Lower leg skin (tissue), 3 donors: Measurements from ENCODE around the gene HNF4A.

Source experiments
- CTCF ChIP-seq, 3 donors: fragments of 450-650 bp; IDR thresholded peaks; one replicate each; pipeline ENCODE4 v1.5.1; 2016; ENCODE audit warnings: antibody characterized with exemption in 3 of 3, mild to moderate bottlenecking in 3 of 3, moderate library complexity in 2 of 3
- POLR2A ChIP-seq, 2 donors: fragments of 450-650 bp; IDR thresholded peaks; one replicate each; pipeline ENCODE4 v1.6.1; 2016 to 2017; ENCODE audit warnings: antibody characterized with exemption in 2 of 2, mild to moderate bottlenecking in 1 of 2, moderate library complexity in 1 of 2

GRCh38 chr20:44336086-44336485 lies 19.4 kb upstream of the HNF4A start:
- TF ChIP-seq CTCF (IDR thresholded peaks at IDR 0.05): no peak
- TF ChIP-seq POLR2A (IDR thresholded peaks at IDR 0.05): no peak
